Measurements from ENCODE around the gene PRKAR1B.
"Not testable (repeated sequence)": the region's sequence is repeated elsewhere in the genome, so short reads cannot be mapped to it uniquely, and the experiment has no call there.

DNA sequence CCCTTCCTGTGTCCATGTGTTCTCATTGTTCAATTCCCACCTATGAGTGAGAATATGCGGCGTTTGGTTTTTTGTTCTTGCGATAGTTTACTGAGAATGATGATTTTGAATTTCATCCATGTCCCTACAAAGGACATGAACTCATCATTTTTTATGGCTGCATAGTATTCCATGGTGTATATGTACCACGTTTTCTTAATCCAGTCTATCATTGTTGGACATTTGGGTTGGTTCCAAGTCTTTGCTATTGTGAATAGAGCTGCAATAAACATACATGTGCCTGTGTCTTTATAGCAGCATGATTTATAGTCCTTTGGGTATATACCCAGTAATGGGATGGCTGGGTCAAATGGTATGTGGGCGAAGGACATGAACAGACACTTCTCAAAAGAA, 17.0 kb upstream of the PRKAR1B start:
- TF ChIP-seq, protein P1, sequence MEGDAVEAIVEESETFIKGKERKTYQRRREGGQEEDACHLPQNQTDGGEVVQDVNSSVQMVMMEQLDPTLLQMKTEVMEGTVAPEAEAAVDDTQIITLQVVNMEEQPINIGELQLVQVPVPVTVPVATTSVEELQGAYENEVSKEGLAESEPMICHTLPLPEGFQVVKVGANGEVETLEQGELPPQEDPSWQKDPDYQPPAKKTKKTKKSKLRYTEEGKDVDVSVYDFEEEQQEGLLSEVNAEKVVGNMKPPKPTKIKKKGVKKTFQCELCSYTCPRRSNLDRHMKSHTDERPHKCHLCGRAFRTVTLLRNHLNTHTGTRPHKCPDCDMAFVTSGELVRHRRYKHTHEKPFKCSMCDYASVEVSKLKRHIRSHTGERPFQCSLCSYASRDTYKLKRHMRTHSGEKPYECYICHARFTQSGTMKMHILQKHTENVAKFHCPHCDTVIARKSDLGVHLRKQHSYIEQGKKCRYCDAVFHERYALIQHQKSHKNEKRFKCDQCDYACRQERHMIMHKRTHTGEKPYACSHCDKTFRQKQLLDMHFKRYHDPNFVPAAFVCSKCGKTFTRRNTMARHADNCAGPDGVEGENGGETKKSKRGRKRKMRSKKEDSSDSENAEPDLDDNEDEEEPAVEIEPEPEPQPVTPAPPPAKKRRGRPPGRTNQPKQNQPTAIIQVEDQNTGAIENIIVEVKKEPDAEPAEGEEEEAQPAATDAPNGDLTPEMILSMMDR (IDR thresholded peaks at IDR 0.05), result not testable (repeated sequence)
- not testable (repeated sequence) for TF ChIP-seq EZH2 (IDR thresholded peaks at IDR 0.05; ENCODE audit: borderline replicate concordance, insufficient read depth, low read depth, low read length, poor library complexity, severe bottlenecking)

Measured in B cell (primary cell).